NCI-H524 treated with DMSO at 0.1 percent for 48 hours (cell line): ENCODE data around the gene CCDC30.

Source experiments
- DNase-seq: peaks from one replicate; lab custom pipeline; 2025; lab: John Stamatoyannopoulos, UW

The CCDC30 gene

GRCh38 chr1:42462828-42463763 is at the start of gene CCDC30:
Gene CCDC30 (plus strand): TSS chr1:42463286. CDS start chr1:42480552, 17,266 bp downstream.
- DNase-seq = peak; percentile 92

GRCh38 chr1:42414551-42415496 is 48.3 kb upstream of the CCDC30 start:
- DNase-seq = no peak

DNA sequence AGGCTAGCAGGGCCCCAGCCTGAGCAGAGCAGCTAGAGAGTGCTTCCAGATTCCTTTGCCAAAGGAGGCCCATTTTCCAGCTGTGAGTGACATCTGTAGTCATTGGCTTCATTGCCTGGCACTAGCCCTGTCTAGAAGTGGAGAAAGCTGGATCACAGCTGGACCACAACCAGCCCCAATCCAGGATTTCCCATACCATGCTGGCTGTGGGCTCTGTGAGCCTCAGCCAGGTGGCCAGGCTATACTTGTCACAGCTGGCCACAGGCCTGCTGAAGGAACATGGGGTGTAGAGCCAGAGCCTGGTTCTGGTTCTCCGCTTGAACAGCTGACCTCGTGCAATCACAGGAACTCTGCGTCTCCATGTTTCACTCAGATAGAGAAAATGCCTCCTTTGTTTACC is 45.9 kb upstream of the CCDC30 start:
- no peak for DNase-seq

- no peak for DNase-seq
These were observed 44.6 kb upstream of the CCDC30 start for GRCh38 chr1:42418516-42418915.

- DNase-seq = peak; percentile 35
These were observed 43.8 kb upstream of the CCDC30 start for GRCh38 chr1:42419126-42419821.

DNA sequence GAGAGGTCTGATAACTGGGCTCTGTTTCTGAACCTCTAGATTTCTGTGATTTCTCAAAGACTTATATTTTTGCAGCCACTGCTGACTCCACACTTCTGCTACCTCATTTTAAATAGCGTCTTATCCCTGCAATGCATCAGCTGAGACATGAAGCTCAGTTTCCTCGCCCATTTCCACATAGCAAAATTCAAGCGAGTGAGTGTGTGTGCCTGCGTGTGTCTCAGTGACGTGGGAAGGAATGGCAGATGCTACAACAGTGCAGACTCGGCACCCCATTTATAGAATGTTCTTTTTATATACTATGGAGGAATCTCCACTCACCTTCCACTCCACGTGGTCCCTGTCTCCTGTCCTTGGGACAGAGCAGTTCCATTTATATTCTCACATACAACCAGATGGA is 43.0 kb upstream of the CCDC30 start:
- DNase-seq = no peak

- peak; percentile 85 for DNase-seq
These were observed 42.0 kb upstream of the CCDC30 start for GRCh38 chr1:42420911-42421585.

- DNase-seq = peak; percentile 28
These were observed 40.3 kb upstream of the CCDC30 start for GRCh38 chr1:42422737-42423136.

DNA sequence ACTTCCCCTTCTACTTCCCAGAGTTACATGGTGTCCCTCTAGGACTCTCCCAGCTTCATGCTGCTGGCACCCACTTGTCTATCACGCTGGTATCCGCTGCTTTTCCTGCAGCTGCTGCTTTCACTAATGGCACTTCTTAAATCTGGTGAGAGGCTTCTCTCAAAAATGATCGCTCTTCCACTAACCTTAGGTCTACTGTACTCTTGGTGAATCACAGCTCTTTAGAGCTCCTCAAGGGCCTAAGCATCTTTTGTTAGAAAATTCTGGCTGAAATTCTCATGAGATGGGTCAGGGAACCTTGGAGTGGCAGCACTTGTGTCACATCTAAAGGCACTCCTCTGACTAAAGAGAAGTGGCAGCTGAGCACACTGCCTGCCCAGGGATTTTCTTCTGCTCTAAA is 39.4 kb upstream of the CCDC30 start:
- DNase-seq = peak; percentile 55

DNA sequence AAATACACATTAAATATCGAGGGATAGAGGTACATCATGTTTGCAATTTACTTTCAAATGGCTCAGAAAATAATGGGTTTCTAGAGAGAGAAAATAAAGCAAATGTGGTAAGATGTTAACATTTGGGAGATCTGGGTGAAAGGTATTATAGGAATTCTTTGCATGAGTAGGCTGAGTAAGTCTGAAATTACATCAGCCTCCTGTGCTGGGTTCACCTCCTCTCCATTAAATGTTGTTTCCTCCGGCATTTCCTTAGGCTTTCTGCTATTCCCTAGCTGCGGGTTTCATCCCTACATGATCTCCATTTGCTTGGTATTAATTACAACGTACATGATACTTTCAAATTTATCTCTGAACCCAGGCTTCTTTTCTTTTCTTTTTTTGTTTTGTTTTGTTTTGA is 38.9 kb upstream of the CCDC30 start:
- DNase-seq = no peak

DNA sequence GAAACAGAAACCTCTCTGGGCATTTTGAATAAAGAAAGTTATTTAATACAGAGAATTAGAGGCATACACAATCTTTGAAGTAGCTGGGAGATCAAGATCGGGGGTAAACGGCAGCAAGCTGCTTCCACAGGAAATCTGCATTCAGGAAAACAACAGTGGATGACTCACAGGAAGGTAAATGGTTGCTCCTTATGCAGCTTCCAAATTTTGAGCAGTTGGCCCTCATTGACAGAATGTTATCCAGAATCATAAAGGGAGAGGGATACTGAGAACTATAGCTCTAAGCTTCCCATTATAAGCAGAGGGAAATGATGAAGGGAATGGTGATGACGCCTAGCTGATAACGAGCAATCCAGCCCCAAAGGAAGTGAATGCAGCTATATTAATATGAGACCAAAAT is 35.8 kb upstream of the CCDC30 start:
- no peak for DNase-seq

DNA sequence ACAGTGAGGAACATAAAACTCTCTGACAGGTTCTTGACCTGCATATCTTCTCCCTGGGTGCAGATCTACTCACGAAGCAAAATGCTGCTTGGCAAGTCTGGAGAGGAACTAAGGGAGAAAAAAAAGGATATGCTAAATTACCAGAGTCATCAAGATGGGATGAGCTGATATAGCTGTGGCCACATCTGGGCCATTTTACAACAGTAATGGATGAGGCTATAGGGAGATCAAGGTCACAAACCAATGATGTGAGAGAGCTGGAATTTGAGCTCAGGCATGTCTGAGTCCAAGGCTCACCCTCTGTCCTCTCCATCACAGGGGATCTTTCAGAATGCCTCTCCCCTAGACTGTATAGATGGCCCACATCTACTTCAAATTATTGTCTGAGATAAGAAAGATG is 33.5 kb upstream of the CCDC30 start:
- DNase-seq = no peak

GRCh38 chr1:42430286-42431135 is 32.6 kb upstream of the CCDC30 start:
- no peak for DNase-seq

- DNase-seq = no peak
These were observed 31.6 kb upstream of the CCDC30 start for GRCh38 chr1:42431514-42431913.

DNA sequence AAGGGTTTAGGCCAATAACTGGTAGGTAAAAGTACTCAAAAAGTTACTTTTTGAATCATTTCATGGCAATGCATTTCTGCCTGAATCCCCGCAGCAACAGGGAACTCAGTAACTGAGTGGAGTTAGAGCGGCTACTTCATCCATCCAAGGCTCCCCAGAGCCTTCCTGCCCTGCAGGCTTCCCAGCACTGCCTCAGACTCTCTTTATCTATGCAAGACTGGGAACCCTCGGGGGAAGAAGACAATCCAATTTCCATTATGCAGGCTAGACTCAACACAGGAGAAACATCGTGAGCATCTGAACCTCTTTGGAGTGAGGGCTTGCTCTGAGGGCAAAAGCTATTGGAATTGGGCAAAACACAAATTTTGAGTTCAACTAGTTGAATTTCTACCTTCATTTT is 30.4 kb upstream of the CCDC30 start:
- no peak for DNase-seq

DNA sequence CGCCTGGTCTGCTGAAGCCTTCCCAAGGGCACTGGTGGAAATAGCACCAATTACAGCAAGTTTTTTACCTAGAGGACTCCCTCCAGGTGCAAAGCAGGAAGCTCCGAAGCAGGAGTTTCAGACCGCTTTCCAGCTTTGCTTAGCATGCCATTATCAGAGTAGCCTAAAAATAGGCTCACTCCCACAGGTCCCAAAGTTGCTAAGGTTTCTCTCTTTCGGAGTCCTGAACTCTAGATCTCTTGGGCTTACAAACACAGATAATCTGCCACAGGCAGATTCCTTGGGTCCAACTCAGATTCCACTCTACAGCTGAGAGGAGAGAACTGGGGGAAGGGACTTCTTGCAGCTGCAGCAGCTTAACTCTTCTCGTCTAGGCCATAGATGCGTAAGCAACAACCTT is 29.7 kb upstream of the CCDC30 start:
- no peak for DNase-seq

GRCh38 chr1:42434340-42434739 is 28.7 kb upstream of the CCDC30 start:
- no peak for DNase-seq

DNA sequence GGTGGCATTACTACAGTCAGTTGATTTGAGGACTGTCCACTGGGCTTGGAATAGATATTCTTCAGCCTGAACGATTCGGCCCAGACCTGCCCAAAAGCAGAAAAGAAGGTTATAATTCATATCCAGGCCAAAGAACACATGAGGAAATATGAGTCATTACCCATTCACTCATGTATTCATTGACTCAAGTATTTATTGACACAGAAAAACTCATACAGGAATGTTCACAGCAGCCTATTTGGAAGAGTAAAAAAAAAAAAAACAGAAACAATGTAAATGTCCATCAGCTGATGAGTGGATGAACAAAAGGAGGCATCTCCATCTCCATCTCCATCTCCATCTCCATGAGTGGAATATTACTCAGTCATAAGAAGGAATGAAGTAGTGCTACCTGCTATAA is 23.1 kb upstream of the CCDC30 start:
- DNase-seq = no peak

GRCh38 chr1:42442662-42443061 is 20.4 kb upstream of the CCDC30 start:
- no peak for DNase-seq

DNA sequence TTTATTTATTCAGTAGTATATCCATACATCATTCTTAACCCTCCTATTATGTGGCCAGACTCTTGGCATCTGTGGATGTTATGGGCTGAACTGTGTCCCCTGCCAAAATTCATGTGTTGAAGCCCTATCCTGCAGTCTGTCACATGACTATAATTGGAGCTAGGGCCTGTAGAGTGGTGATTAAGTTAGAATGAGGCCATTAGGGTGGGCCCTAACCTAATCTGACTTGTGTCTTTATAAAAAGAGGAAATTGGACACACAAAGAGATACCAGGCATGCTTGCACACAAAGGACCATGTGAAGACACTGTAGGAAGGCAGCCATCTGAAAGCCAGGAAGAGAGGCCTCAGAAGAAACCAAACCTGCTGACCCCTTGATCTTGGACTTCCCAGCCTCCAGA is 13.8 kb upstream of the CCDC30 start:
- DNase-seq = no peak

GRCh38 chr1:42450061-42450460 is 13.0 kb upstream of the CCDC30 start:
- DNase-seq = no peak
